Neutrophil (primary cell): ENCODE measurements around the gene CHPF.

Source experiments
- H3K27ac ChIP-seq: fragments of 200-600 bp; sonication (generic); 2 replicates; pipeline ENCODE4 v1.5.1; 2016; ENCODE audit warnings: mild to moderate bottlenecking, moderate library complexity
- H3K27me3 ChIP-seq: fragments of 200-600 bp; sonication (generic); 2 replicates; pipeline ENCODE4 v1.6.0; 2016; ENCODE audit warnings: mild to moderate bottlenecking
- H3K36me3 ChIP-seq: fragments of 200-600 bp; sonication (generic); 2 replicates; pipeline ENCODE4 v1.5.1; 2017
- H3K4me1 ChIP-seq, 2 experiments: fragments of 200-600 bp in 1 of 2; sonication (generic) in 1 of 2; 1 replicate in 1 of 2; 2 replicates in 1 of 2; pipeline versions ENCODE4 v1.5.1 to v1.6.1; 2013 to 2016; ENCODE audit warnings: low read depth in 1 of 2, low read length in 1 of 2, mild to moderate bottlenecking in 1 of 2, moderate library complexity in 1 of 2; ENCODE audit not compliant: control insufficient read depth in 1 of 2, insufficient read depth in 1 of 2
- H3K4me3 ChIP-seq, 2 experiments: fragments of 200-600 bp in 1 of 2; sonication (generic) in 1 of 2; 1 replicate in 1 of 2; 2 replicates in 1 of 2; pipeline ENCODE4 v1.5.1; 2013 to 2016; ENCODE audit warnings: low read depth in 1 of 2, low read length in 1 of 2, mild to moderate bottlenecking in 1 of 2, moderate library complexity in 1 of 2
- H3K9me3 ChIP-seq: fragments of 200-600 bp; sonication (generic); 2 replicates; pipeline ENCODE4 v1.5.1; 2016
- CTCF ChIP-seq: fragments of 200-600 bp; sonication (generic); IDR thresholded peaks from 2 replicates; pipeline ENCODE4 v1.5.1; 2016; ENCODE audit warnings: antibody characterized with exemption

Gene CHPF

DNA sequence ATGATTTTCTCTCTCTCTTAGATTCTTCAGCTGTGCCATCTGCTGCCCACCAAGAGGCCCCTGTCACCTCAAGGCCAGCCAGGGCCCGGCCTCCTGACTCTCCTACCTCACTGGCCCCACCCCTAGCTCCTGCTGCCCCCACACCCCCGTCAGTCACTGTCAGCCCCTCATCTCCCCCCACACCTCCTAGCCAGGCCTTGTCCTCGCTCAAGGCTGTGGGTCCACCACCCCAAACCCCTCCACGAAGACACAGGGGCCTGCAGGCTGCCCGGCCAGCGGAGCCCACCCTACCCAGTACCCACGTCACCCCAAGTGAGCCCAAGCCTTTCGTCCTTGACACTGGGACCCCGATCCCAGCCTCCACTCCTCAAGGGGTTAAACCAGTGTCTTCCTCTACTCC lies 54.3 kb downstream of the CHPF start:
- Histone ChIP-seq H3K9me3 (no peaks in the 10 kb centered on the region), H3K36me3 (no peaks in the 10 kb centered on the region), H3K4me3 (no peak overlapping the region), H3K27ac (no peak overlapping the region), H3K27me3 (peaks cover 100% of the 10 kb centered on the region), H3K4me1 (no peaks in the 10 kb centered on the region)
- TF ChIP-seq CTCF, result no peak
